GM18498 (cell line): ENCODE data around the gene NCK2.

Experiments used
- ATAC-seq: cut with Tn5 transposase; IDR thresholded peaks from one replicate; pipeline ENCODE4 v1.9.1; 2021; ENCODE audit warnings: mild to moderate bottlenecking, moderate library complexity; ENCODE audit not compliant: unreplicated experiment

NCK2 gene

DNA sequence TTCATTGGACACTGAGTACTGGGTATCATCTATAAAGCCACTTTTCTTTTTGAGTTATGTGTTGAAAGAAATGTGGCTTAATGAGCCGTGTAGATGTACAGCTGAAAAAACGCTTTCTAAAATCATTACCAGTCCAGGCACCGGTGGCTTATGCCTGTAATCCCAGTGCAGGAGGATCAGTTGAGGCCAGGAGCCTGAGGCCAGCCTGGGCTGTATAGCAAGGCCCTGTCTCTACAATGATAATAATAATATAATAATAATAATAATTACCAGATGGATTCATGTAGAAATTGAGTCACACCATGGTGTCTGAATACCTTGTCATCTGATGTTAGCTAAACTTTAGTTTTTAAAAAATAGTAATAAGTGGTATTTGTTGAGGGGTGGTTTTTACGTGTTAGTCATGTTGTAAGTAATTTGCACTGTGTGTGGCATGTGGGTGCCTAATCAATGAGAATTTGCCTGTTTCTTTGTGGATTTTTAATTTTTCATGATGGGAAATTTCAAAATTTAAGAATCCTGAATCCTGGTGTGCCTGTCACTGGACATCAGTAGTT, 30.1 kb downstream of the NCK2 start:
- ATAC-seq: no peak

DNA sequence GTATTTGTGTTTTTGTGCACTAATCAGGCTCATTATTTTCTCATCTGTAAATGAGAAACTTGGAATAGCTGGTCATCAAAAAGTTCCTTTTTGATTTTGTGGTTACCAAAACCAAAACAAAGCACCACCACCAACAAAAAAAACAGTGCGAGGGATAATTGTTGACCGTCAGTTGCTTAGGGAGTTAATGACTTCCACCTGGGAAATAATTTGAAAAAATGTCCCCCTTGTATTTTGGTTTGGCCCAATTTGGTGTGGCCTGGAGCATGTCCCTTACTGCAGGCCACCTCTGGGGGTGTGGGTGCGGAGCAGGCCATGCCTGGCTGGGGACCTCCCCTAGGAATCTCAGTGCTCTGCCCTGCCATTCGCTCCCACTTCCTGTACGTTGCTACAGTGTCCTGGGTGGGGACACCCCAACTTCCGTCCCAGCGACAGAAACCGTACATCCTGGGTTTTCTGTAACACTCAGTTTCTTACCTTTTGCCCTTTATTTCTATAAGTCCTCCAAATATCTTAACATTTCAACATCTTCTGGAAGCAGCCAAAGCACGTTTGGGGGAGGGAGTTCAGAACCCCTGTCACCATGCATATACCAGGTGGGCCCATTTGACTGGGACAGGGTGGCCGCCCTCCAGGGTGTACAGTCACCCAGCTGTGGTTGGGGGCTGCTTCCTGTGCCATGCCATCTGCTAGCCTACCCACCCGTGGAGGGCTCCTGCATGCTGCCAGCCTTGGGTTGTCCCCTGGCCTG, 31.3 kb downstream of the NCK2 start:
- ATAC-seq: peak; percentile 50

DNA sequence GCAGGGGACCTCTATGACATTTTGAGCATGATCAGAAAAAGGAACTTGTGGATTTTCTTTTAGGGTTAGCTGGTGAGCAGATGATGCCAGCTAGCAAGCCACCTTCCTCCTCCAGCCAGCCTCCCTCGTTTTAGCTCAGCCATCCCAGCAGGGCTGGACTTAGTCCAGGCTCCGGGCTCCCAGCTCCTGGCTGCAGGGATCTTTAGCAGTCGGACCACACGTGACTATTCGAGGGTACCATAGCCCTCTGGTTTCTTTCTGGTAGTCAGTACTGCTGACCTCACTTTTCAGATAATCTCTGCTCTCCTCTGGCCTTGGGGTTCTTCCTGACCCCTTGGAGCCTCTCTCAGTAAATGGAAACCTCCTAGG, 31.8 kb downstream of the NCK2 start:
- no peak for ATAC-seq

DNA sequence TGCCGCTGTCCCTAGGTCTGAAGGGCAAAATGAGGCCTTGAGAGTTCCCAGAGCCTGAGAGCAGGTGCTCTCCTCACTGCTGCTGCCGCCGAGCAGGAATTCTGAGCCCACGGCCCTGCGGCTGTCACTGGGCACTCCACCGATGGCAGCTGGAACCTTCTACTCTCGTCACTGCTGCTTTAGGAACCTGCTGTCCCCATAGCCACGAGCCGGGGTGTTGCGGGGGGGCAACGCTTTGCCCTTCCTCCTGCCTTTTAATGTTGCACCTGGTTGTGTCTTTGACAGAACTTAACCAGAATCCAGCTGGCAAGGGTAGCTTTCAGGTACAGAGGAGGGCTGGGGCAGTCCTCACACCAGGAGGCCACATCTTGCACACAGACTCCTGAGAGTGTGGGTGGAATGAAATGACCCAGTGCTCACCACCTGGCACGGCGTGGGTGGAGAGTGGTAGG, 32.3 kb downstream of the NCK2 start:
- no peak for ATAC-seq

DNA sequence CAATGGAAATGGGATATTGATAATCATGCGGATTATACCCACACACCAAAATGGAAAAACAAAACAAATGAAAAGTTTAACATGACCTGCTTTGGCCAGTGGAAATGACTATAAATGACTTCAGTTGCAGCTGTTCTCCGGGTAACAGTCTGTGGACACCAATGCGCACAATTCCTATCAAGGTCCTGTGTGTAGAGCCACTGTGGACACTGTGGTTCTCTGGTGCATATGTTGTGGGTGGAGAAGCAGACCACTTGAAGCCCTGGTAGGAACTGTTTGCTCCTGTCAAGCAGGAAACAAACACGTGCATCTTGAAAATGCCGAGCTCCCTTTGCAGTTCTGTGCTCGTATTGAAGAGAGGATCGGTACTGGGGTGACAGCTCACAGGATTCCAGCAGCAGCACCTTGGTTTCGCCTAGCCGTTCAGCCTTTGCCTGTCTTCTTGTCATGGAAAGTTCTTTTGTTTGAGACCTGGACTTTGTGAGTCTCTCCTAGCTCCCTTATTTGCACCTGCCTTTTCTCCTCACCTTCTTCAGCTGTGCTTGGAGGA, 32.9 kb downstream of the NCK2 start:
- ATAC-seq: no peak

DNA sequence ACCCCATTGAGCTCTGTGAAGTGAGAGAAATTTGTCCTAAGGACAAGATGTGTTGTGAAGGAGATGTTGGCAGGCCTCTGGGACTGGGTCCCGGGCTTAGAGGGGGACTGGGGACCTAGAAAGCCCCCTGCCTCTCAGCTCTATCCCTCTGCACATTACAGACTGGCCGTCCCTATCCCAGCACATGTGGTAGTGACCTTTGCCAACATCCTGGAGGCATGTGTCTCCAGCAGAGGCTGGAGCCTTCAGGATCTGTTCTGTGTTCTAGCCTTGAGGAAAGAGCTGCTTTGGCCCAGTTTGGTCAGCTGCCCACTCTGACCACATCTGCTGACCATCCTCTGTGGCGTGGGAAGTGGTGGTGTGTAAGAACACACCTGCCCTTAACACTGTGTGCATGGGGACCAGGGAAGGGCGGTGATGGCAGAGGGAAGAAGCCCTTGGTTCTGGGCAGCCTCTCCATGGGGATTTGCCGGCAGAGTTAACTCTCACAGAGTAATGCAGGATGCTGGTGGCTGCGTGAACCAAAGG, 33.4 kb downstream of the NCK2 start:
- ATAC-seq: no peak

DNA sequence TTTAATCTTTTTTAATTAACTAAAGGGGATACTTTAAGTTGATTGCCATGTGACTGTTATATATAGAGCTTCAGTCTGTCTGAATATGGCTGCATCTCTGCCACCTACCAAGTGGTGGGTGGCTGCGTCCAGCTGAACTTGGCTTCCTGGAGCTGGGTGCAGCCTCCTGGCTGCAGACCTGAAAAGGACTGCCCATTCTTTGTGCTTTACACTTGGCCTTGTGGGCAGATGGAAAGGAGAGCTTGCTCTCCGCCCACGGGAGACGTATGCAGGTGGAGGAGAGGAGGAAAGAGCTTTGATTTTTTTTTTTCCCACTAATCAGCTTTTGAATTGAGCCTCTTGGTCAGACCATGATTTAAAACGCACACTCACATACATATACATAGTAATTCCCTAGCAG, 34.7 kb downstream of the NCK2 start:
- no peak for ATAC-seq

DNA sequence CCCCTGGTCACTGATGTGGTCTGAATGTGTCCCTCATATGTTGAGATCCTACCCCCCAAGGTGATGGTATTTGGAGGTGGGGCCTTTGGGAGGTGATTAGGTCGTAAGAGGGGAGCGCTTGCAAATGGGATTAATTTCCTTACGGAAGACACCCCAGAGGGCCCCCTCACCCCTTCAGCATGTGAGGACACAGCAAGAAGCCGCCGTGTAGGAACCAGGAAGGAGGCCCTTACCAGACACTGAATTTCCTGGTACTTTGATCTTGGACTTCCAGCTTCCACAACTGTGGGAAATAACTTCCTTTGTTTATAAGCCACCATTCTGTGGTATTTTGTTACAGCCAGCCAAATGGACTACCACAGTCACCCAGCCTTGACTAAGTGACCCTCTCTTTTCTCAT, 35.9 kb downstream of the NCK2 start:
- no peak for ATAC-seq

DNA sequence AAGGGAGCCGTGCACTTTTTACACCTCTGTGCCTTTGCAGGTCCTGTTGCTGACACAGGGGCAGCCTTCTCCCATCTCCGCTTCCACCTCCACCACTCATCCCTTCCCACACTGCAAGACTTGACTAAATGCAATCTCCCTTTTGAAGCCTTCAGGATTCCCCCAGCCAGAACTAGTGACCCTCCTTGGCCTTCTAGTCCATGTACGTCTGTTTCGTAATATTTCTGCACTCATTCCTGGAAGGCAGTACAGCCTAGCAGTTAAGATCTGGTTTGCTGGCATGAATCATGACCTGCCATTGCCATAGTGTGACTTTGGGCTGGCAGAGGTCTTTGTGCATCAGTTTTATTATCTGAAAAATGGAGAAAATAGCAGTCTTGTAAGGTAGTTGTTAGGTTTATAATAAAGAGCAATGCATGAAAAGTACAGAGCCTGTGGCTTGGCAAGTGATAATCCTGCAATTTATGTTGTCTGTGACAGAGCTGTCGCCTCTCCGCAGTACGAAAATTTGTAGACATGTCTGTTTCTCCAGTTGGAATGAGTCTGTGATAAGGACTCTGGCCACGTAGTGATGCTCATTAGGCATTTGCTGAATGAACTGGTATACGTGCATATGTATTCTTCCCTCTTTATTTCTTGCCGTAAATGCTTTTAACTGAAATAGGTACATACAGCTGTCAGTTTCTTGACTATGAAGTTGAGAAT, 36.7 kb downstream of the NCK2 start:
- no peak for ATAC-seq

DNA sequence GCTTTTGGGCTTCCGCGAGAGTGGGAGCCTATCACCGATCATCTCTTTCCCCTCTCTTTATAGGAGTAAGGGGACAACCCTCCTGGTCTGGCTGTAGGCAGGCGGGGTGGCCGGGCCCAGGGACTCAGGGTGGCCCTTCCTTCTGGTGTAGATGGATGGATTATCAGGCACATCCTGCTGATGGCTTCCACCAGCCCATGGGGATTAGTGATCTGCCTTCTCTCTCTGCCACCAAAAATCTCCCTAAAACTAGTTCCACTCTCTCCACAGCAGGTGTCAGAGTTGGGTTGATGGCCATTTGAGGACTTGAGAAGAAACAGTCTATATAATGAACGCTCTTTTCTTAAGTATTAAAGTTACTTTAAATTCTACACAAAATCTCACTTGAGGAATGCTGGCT, 37.4 kb downstream of the NCK2 start:
- peak; percentile 39 for ATAC-seq

DNA sequence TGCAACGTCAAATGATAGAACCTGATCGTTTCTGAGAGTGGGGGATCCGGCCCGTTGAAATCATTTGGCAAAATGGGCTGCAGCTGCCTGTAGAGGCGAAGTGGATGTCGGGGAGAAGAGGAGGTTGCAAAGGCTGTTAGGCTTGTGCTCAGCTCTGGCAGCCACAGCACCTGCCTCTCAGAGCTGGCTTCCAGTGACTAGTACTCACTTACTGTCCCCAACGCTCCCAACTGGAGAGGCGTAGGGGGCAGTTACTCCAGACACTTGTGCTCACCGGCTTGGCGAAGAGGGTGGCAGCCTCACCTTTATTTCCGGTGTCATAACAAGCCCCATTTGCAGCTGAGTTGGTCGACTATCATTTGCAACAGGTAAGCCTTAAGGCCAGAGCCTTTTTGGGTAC, 37.9 kb downstream of the NCK2 start:
- no peak for ATAC-seq

DNA sequence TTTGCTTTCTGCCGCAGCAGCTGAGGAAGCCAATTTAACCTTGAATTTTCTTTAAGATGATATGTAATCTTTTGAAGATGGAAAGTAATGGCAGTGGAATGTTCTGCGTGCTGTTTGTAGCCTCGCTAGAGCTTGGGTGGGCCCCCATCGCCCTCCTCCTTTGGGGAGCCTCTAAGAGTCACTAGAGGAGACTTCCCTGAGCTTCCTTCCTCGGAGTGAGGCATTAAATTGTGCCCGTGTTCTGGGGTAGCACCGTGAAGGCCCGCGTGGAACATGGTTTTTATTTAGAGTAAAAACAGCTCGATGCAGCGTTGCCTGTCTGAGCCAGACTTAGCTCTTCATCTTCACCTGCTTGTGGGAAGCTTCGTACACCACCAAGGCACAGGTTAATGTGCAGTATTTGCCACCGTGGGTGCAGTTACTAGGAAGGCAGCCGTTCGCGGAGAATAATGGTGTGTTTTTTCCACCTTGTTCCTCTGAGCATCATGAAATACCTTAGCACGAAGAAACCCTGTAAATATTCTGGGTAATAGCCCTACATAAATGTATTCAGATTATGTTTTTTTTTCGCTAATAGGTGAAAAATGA, 38.5 kb downstream of the NCK2 start:
- no peak for ATAC-seq

DNA sequence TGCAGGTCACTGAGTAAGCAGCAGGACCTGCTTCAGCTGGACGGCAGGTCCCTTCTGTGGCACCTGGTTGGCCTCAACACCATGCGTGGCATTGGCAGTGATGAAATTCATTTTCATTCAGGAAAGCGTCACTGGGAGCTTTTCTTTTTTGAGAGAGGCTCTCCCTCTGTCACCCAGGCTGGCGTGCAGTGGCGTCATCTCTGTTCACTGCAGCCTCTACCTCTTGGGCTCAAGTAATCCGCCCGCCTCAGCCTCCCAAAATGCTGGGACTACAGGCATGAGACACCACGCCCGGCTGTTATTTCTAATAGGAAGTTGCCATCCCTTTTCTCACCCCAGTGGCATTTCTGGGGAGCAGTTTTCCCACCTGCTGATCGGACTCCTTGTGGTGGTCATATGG, 39.3 kb downstream of the NCK2 start:
- no peak for ATAC-seq

DNA sequence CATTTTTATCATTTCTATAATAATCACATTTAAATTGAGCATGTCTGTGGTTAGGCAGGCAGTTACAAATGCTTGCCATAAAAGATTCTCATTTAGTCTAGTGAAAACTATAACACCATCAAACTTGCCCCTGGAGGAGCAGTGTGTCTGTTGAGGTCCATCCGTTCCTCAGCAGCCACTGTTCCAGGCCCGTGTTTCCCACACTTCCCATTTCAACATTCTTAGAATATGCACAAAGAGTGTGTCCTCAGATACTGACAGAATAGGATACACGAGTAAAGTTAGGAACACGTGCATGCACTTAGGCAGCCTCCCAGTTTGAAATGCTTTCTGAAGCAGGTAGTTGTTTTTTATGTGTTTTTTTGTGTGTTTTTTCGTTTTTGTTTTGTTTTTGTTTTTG, 39.9 kb downstream of the NCK2 start:
- no peak for ATAC-seq

DNA sequence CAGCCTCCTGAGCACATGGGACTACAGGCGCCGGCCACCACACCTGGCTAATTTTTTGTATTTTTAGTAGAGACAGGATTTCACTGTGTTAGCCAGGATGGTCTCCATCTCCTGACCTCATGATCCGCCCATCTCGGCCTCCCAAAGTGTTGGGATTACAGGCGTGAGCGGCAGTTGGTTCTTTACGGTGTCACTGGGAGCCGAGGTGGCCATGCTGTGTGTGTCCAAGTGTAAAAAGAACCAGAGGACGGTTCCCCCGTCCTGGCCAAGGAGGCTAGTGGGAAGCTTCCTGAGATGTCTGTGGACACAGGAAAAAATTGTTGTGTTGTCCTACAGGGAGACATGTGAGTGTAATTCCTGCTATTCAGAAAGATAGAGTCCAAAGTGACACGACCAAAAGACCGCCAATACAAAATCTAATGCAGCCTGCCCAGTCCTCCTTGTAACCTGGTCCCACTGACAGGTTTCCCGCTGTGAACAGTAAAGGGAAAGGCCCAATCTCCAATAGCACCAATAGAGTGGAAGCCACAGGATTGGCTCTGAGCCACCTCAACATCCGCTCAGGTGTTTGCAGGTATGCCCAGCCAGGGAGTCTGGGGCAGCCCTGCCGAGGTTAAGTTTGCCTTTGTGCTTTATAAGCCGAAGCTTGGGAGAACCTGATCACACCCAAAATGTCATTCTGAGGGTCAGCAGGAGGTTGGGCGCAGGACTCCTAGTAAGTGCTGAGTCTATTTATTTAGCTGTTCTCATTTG, 40.6 kb downstream of the NCK2 start:
- ATAC-seq: no peak

DNA sequence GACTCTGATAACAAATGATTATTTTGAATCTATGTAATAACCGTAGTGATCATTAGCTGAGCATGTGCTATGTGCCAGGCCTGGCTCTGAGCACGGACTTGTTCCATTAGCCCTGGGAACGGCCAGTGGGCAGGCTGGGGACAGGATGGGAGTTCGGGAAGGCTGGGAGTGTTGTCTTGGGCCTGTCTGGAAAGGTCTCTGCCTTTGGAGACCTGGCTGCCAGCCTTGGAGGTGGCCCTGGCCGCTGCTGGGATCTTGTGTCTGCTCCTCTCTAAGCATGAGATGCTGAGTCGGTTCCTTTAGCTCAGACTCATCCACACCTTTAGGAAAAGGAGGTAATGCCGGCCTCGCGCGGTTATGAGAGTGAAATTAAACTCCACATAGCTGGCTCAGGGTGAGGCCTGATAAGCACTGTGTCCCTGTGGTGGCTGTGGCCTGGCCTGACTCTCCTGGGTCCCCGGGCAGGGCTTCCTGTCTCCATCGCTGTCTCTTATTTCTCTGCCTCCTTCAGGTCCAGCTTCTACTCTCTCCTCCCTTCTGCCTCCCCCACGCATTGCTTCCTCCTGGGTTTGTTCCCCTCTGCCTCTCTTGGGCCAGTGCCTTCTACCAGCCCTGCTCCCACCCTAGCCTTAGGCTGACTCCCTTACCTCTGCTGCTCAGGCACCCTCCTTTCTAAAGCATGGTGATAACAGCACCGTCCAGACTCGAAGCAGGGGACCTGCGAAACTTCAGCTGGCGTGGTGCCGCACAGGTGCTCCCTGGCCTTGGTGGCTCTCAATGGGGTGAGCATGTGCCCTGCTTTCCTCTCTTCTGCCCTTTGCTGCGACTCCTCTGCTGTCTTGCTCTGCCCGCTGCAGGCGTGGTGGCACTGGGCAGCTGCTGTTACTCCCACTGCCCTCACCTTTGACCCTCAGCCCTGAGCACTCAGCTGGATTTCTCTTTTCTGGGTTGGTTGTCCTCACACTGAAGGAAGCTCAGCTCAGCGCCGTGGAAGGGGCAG, 41.8 kb downstream of the NCK2 start:
- ATAC-seq: no peak

DNA sequence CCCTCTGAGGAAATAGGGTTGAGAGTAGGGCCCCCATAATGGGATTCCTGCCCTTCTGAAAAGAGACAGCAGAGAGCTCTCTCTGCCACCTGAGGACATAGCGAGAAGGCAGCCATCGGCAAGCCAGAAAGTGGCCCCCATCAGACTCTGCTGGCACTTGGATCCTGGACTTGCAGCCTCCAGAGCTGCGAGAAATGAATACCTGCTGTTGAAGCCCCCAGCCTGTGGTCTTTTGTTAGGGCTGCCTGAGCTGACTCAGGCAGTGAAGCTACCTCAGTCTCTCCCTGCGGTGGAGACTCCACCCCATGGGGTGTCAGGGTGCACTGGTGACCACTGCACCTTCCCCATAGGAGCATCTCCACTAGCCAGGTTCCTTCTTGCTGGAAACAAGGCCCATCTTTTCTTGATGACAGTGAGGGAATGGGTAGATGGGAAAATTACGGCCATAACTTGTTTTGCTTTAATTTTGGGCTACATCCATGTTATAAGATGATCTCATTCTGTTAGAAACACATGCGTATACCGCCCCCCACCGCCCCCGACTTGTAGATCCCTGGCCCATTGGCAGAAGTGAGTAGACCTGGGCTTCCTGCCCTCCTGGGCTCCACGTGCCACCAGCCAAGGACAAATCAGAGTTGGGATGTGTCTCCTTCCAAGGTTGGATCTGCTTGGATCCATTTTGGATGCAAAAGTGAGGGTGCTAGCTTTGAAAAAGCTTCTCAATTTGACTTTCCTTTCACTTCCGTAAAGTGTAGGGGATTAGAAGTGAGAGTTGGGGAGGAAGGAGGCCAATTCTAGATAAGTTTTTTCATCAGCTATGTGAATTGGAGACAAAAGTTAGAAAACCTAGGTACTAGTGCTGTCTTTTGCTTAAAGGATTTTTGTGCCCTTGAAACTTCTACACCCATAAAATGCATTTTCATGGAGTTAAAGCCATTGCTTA, 42.9 kb downstream of the NCK2 start:
- ATAC-seq: no peak

DNA sequence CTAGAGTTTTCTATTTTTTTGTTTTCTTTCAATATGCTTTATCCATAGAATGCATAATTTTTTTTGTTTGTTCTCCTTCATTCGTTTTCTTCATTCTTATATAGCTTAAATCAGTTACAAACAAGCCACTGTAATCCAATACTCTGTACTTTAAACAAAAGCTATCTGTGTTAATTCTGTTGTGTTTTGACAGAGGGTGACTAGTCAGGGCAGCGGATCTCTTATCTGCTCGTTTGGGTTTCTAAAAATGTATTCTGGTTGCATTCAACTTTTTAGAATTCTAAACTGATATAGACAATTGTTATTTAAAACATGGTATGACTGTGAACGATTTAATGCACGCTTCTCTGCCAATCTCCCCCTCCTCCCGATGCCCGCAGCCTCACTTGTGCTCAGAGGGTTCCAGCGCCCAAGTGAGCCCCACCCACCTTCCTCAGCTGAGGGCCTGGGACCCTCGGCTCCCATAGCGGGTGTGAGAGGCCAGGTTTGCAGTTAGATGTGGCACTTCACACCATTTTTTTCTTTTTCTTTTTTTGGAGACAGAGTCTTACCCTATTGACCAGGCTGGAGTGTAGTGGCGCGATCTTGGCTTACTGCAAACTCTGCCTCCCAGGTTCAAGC, 44.1 kb downstream of the NCK2 start:
- no peak for ATAC-seq
